ENCODE measurements around the gene EMCN. TPM values are rescaled to one million over a fixed set of nuclear protein-coding genes. Genes with fewer than 3 reads are reported as not detected.

Gene EMCN
- total and polyA plus RNA-seq, 9 of the 15 experiments (the other 6 are each of a cell fraction or from before 2014, with no cell fraction given), result not detected

- TF ChIP-seq, protein P1, sequence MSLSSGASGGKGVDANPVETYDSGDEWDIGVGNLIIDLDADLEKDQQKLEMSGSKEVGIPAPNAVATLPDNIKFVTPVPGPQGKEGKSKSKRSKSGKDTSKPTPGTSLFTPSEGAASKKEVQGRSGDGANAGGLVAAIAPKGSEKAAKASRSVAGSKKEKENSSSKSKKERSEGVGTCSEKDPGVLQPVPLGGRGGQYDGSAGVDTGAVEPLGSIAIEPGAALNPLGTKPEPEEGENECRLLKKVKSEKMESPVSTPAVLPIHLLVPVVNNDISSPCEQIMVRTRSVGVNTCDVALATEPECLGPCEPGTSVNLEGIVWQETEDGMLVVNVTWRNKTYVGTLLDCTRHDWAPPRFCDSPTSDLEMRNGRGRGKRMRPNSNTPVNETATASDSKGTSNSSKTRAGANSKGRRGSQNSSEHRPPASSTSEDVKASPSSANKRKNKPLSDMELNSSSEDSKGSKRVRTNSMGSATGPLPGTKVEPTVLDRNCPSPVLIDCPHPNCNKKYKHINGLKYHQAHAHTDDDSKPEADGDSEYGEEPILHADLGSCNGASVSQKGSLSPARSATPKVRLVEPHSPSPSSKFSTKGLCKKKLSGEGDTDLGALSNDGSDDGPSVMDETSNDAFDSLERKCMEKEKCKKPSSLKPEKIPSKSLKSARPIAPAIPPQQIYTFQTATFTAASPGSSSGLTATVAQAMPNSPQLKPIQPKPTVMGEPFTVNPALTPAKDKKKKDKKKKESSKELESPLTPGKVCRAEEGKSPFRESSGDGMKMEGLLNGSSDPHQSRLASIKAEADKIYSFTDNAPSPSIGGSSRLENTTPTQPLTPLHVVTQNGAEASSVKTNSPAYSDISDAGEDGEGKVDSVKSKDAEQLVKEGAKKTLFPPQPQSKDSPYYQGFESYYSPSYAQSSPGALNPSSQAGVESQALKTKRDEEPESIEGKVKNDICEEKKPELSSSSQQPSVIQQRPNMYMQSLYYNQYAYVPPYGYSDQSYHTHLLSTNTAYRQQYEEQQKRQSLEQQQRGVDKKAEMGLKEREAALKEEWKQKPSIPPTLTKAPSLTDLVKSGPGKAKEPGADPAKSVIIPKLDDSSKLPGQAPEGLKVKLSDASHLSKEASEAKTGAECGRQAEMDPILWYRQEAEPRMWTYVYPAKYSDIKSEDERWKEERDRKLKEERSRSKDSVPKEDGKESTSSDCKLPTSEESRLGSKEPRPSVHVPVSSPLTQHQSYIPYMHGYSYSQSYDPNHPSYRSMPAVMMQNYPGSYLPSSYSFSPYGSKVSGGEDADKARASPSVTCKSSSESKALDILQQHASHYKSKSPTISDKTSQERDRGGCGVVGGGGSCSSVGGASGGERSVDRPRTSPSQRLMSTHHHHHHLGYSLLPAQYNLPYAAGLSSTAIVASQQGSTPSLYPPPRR (CRISPR knock-in tag; IDR thresholded peaks at IDR 0.05; ENCODE audit: borderline replicate concordance), result no peak
- TF ChIP-seq RBM22 (IDR thresholded peaks at IDR 0.05; ENCODE audit: low read depth, low read length, poor library complexity, severe bottlenecking) (no peak), ZNF121 (CRISPR knock-in tag; conservative IDR thresholded peaks at IDR 0.05) (no peak), ATF3 (IDR thresholded peaks at IDR 0.05) (no peak), ATF3 (CRISPR knock-in tag; conservative IDR thresholded peaks at IDR 0.05) (no peak), HNRNPL (IDR thresholded peaks at IDR 0.05; ENCODE audit: low read depth, low read length) (no peak), TAL1 (IDR thresholded peaks at IDR 0.05) (no peak), CBFB (CRISPR knock-in tag; IDR thresholded peaks at IDR 0.05) (no peak), ZNF3 (CRISPR knock-in tag; IDR thresholded peaks at IDR 0.05) (no peak)
- TF ChIP-seq, protein P2, sequence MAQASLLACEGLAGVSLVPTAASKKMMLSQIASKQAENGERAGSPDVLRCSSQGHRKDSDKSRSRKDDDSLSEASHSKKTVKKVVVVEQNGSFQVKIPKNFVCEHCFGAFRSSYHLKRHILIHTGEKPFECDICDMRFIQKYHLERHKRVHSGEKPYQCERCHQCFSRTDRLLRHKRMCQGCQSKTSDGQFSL (CRISPR knock-in tag; IDR thresholded peaks at IDR 0.05), result no peak
- TF ChIP-seq, protein P2 (tag; IDR thresholded peaks at IDR 0.05), result no peak
Observed at GRCh38 chr4:100362366-100362765, 155.5 kb downstream of the EMCN start (continued).

All from K562 (cell line).